CD8-positive, alpha-beta memory T cell (primary cell): ENCODE measurements around the gene PIK3C2B. TPM values are rescaled to one million over a fixed set of nuclear protein-coding genes. Genes with fewer than 3 reads are reported as not detected.

Experiments used
- CTCF ChIA-PET: fragments of 350-600 bp; sonication (Branson Sonifier 250); formaldehyde crosslinking; loops from one replicate; lab custom pipeline; 2021; ENCODE audit warnings: antibody characterized with exemption; lab: Charles Lee
- POLR2A ChIA-PET: fragments of 350-600 bp; sonication (Branson Sonifier 250); formaldehyde crosslinking; loops from one replicate; lab custom pipeline; 2021; ENCODE audit warnings: antibody characterized with exemption; lab: Charles Lee
- DNase-seq, 5 donors: peaks; one replicate each; pipeline versions ENCODE4 v3.0.0 to v3.0.0-alpha.2; 2020 to 2022; ENCODE audit warnings: mixed read lengths in 1 of 5
- H3K27ac ChIP-seq: one replicate; pipeline ENCODE4 v1.7.0; 2013; ENCODE audit warnings: low read depth, mild to moderate bottlenecking, low read length, moderate library complexity
- H3K27me3 ChIP-seq: 2 replicates; pipeline ENCODE4 v1.7.0; 2013; ENCODE audit warnings: low read length, mild to moderate bottlenecking; ENCODE audit not compliant: insufficient read depth, poor library complexity, severe bottlenecking
- H3K36me3 ChIP-seq: 2 replicates; pipeline ENCODE4 v1.7.0; 2013; ENCODE audit warnings: mild to moderate bottlenecking, low read length, moderate library complexity; ENCODE audit not compliant: insufficient read depth
- H3K4me1 ChIP-seq: 2 replicates; pipeline ENCODE4 v1.7.0; 2013; ENCODE audit warnings: mild to moderate bottlenecking, low read length, moderate library complexity; ENCODE audit not compliant: insufficient read depth
- H3K4me3 ChIP-seq: 2 replicates; pipeline ENCODE4 v1.7.0; 2013; ENCODE audit warnings: mild to moderate bottlenecking, low read length
- H3K9me3 ChIP-seq: 2 replicates; pipeline ENCODE4 v1.7.0; 2013; ENCODE audit warnings: mild to moderate bottlenecking, low read length
- H3K27ac Mint-ChIP-seq, 8 donors: one replicate each; pipeline ENCODE4 v1.8.0; 2020 to 2021; ENCODE audit warnings: mixed read lengths in 8 of 8, mild to moderate bottlenecking in 6 of 8, inconsistent platforms in 3 of 8, moderate library complexity in 3 of 8
- H3K27me3 Mint-ChIP-seq, 2 donors: one replicate each; pipeline ENCODE4 v1.8.0; 2020 to 2021; ENCODE audit warnings: mixed read lengths in 2 of 2, mild to moderate bottlenecking in 1 of 2, moderate library complexity in 1 of 2
- H3K36me3 Mint-ChIP-seq, 3 donors: one replicate each; pipeline ENCODE4 v1.8.0; 2020 to 2021; ENCODE audit warnings: mixed read lengths in 3 of 3, inconsistent platforms in 1 of 3, mild to moderate bottlenecking in 1 of 3
- H3K4me1 Mint-ChIP-seq, 3 donors: one replicate each; pipeline ENCODE4 v1.8.0; 2020 to 2021; ENCODE audit warnings: mixed read lengths in 3 of 3, inconsistent platforms in 1 of 3, mild to moderate bottlenecking in 1 of 3
- H3K4me3 Mint-ChIP-seq, 7 donors: one replicate each; pipeline ENCODE4 v1.8.0; 2020 to 2021; ENCODE audit warnings: mixed read lengths in 7 of 7, mild to moderate bottlenecking in 6 of 7, moderate library complexity in 4 of 7, inconsistent platforms in 2 of 7
- H3K9me3 Mint-ChIP-seq, 5 donors: one replicate each; pipeline ENCODE4 v1.8.0; 2020 to 2022; ENCODE audit warnings: mixed read lengths in 5 of 5, mild to moderate bottlenecking in 3 of 5, moderate library complexity in 2 of 5, inconsistent platforms in 1 of 5
- polyA plus RNA-seq: library from polyadenylated mRNA; unstranded; fragments of 300-500 nt; fragmentation: Illumina TruSeq; gene quantifications from one replicate; pipeline ENCODE4 v1.2.3, GENCODE V29; 2021
- total RNA-seq, 2 experiments: library from RNA; stranded (reverse); gene quantifications; one replicate each; pipeline ENCODE4 v1.2.3, GENCODE V29; 2021

The PIK3C2B gene
- total and polyA plus RNA-seq, 3 experiments from 2014 or later: 2.9 to 19.6 (median 19.4) TPM

GRCh38 chr1:204455831-204456145, 38.8 kb downstream of the PIK3C2B start:
- no peaks in the 10 kb centered on the region for H3K9me3 Mint-ChIP-seq
- Histone ChIP-seq H3K4me3 (no peak overlapping the region), H3K36me3 (no peaks in the 10 kb centered on the region), H3K27me3 (no peaks in the 10 kb centered on the region), H3K4me1 (peaks cover 16% of the 10 kb centered on the region), H3K27ac (no peak overlapping the region), H3K9me3 (no peaks in the 10 kb centered on the region)
- ChIA-PET POLR2A (no interaction called here), CTCF (interaction anchor here (1.1 kb wide), 1 partner anchor 48 kb away, joined by 4 read pairs; no protein-coding TSS in a partner anchor)
- peaks cover 25 to 46% (median 42%) of the 10 kb centered on the region in 3 donors for H3K4me1 Mint-ChIP-seq
- no peak overlapping the region for H3K4me3 Mint-ChIP-seq
- peaks cover 6 to 69% (median 25%) of the 10 kb centered on the region in 3 donors for H3K36me3 Mint-ChIP-seq
- H3K27ac Mint-ChIP-seq: peak overlapping the region in 3 of 8 donors; percentile 14 to 61 (median 30)
- no peak for DNase-seq
- H3K27me3 Mint-ChIP-seq: no peaks in the 10 kb centered on the region

- Histone ChIP-seq H3K36me3 (no peaks in the 10 kb centered on the region), H3K4me1 (peaks cover 14% of the 10 kb centered on the region), H3K27me3 (no peaks in the 10 kb centered on the region), H3K9me3 (no peaks in the 10 kb centered on the region), H3K4me3 (no peak overlapping the region), H3K27ac (no peak overlapping the region)
- POLR2A ChIA-PET: interaction anchor here (0.6 to 1.2 kb wide), 3 partner anchors 17 to 39 kb away, joined by 3 to 4 read pairs (median 4); partner anchors contain the start of gene PIK3C2B
- H3K27ac Mint-ChIP-seq: peak overlapping the region in 6 of 8 donors; percentile 31 to 97 (median 86)
- H3K36me3 Mint-ChIP-seq: peaks cover 2 to 69% (median 23%) of the 10 kb centered on the region in 3 donors
- H3K27me3 Mint-ChIP-seq: no peaks in the 10 kb centered on the region
- DNase-seq: no peak
- H3K4me3 Mint-ChIP-seq: no peak overlapping the region
- H3K4me1 Mint-ChIP-seq: peaks cover 25 to 44% (median 40%) of the 10 kb centered on the region in 3 donors
- H3K9me3 Mint-ChIP-seq: no peaks in the 10 kb centered on the region
- CTCF ChIA-PET: interaction anchor here (0.9 to 14.0 kb wide), 2 partner anchors 9 to 44 kb away, joined by 7 to 496 read pairs; partner anchors contain the start of gene PIK3C2B
Observed at GRCh38 chr1:204455063-204455830, 39.4 kb downstream of the PIK3C2B start.

GRCh38 chr1:204454476-204454875, 40.1 kb downstream of the PIK3C2B start:
- no peaks in the 10 kb centered on the region for H3K27me3 Mint-ChIP-seq
- peak overlapping the region in 7 of 8 donors; percentile 11 to 97 (median 85) for H3K27ac Mint-ChIP-seq
- Histone ChIP-seq H3K27me3 (no peaks in the 10 kb centered on the region), H3K36me3 (no peaks in the 10 kb centered on the region), H3K4me1 (peaks cover 14% of the 10 kb centered on the region), H3K4me3 (no peak overlapping the region), H3K9me3 (no peaks in the 10 kb centered on the region), H3K27ac (no peak overlapping the region)
- peaks cover 0 to 69% (median 21%) of the 10 kb centered on the region in 3 donors for H3K36me3 Mint-ChIP-seq
- ChIA-PET CTCF (interaction anchor here (0.9 to 14.0 kb wide), 2 partner anchors 8 to 45 kb away, joined by 7 to 496 read pairs; partner anchors contain the start of gene PIK3C2B), POLR2A (interaction anchor here (1.0 to 1.2 kb wide), 2 partner anchors 35 to 40 kb away, joined by 3 to 4 read pairs; partner anchors contain the start of gene PIK3C2B)
- no peaks in the 10 kb centered on the region for H3K9me3 Mint-ChIP-seq
- DNase-seq: no peak
- peak overlapping the region in 2 of 7 donors; percentile 32 to 43 for H3K4me3 Mint-ChIP-seq
- peaks cover 24 to 39% (median 34%) of the 10 kb centered on the region in 3 donors for H3K4me1 Mint-ChIP-seq

- peaks cover 0 to 72% (median 15%) of the 10 kb centered on the region in 3 donors for H3K36me3 Mint-ChIP-seq
- no peak overlapping the region for H3K4me3 ChIP-seq
- peaks cover 14% of the 10 kb centered on the region for H3K4me1 ChIP-seq
Observed at GRCh38 chr1:204453141-204453772, 41.3 kb downstream of the PIK3C2B start.

GRCh38 chr1:204451352-204452124, 43.1 kb downstream of the PIK3C2B start:
- no peak overlapping the region for H3K4me3 ChIP-seq
- Mint-ChIP-seq H3K27me3 (no peaks in the 10 kb centered on the region), H3K36me3 (peaks cover 0 to 72% (median 11%) of the 10 kb centered on the region in 3 donors), H3K9me3 (no peaks in the 10 kb centered on the region), H3K4me3 (no peak overlapping the region), H3K27ac (peak overlapping the region; percentile 39 to 93 (median 82)), H3K4me1 (peaks cover 27 to 40% (median 40%) of the 10 kb centered on the region in 3 donors)
- no peak overlapping the region for H3K27ac ChIP-seq
- no peak for DNase-seq
- peaks cover 16% of the 10 kb centered on the region for H3K4me1 ChIP-seq
- no peaks in the 10 kb centered on the region for H3K9me3 ChIP-seq
- no peaks in the 10 kb centered on the region for H3K27me3 ChIP-seq
- ChIA-PET CTCF (interaction anchor here (0.6 to 14.0 kb wide), 3 partner anchors 13 to 48 kb away, joined by 3 to 496 read pairs (median 3); partner anchors contain the start of gene PIK3C2B), POLR2A (interaction anchor here (0.6 to 2.0 kb wide), 2 partner anchors 42 to 78 kb away, joined by 7 to 9 read pairs; no protein-coding TSS in a partner anchor)
- H3K36me3 ChIP-seq: no peaks in the 10 kb centered on the region

More at GRCh38 chr1:204453141-204453772, 41.3 kb downstream of the PIK3C2B start:
- H3K4me1 Mint-ChIP-seq: peaks cover 27 to 41% (median 36%) of the 10 kb centered on the region in 3 donors
- no peaks in the 10 kb centered on the region for H3K9me3 ChIP-seq
- no peaks in the 10 kb centered on the region for H3K27me3 Mint-ChIP-seq
- peak; percentile 64 to 88 (median 79) for DNase-seq
- ChIA-PET POLR2A (interaction anchor here (1.2 kb wide), 1 partner anchor 41 kb away, joined by 3 read pairs; the partner anchor contains the start of gene PIK3C2B), CTCF (interaction anchor here (0.6 to 14.0 kb wide), 4 partner anchors 21 to 354 kb away, joined by 3 to 496 read pairs (median 3); partner anchors contain the start of gene PIK3C2B)
- H3K27ac ChIP-seq: peak overlapping the region; percentile 43
- no peaks in the 10 kb centered on the region for H3K36me3 ChIP-seq
- H3K4me3 Mint-ChIP-seq: peak overlapping the region in 6 of 7 donors; percentile 55 to 84 (median 78)
- no peaks in the 10 kb centered on the region for H3K27me3 ChIP-seq
- no peaks in the 10 kb centered on the region for H3K9me3 Mint-ChIP-seq
- H3K27ac Mint-ChIP-seq: peak overlapping the region; percentile 90 to 99 (median 96)

GRCh38 chr1:204450461-204451257, 43.9 kb downstream of the PIK3C2B start:
- H3K9me3 ChIP-seq: no peaks in the 10 kb centered on the region
- no peak overlapping the region for H3K4me3 Mint-ChIP-seq
- no peak overlapping the region for H3K27ac ChIP-seq
- no peaks in the 10 kb centered on the region for H3K36me3 ChIP-seq
- ChIA-PET CTCF (interaction anchor here (0.6 to 14.0 kb wide), 3 partner anchors 28 to 49 kb away, joined by 3 to 496 read pairs (median 3); partner anchors contain the start of gene PIK3C2B), POLR2A (interaction anchor here (2.0 kb wide), 1 partner anchor 43 kb away, joined by 9 read pairs; no protein-coding TSS in a partner anchor)
- no peak for DNase-seq
- H3K27ac Mint-ChIP-seq: peak overlapping the region; percentile 40 to 93 (median 86)
- peaks cover 0 to 69% (median 11%) of the 10 kb centered on the region in 3 donors for H3K36me3 Mint-ChIP-seq
- no peaks in the 10 kb centered on the region for H3K27me3 ChIP-seq
- no peaks in the 10 kb centered on the region for H3K27me3 Mint-ChIP-seq
- no peaks in the 10 kb centered on the region for H3K9me3 Mint-ChIP-seq
- peaks cover 29 to 44% (median 43%) of the 10 kb centered on the region in 3 donors for H3K4me1 Mint-ChIP-seq
- no peak overlapping the region for H3K4me3 ChIP-seq
- H3K4me1 ChIP-seq: peaks cover 22% of the 10 kb centered on the region
